Calu3 (cell line): Measurements from ENCODE around the gene LGR4. TPM values are rescaled to one million over a fixed set of nuclear protein-coding genes. Genes with fewer than 3 reads are reported as not detected.

Experiments
- BruUV-seq: library from RNA; stranded (reverse); fragments of 400-500 nt; replicated peaks from 2 replicates; lab custom pipeline; 2021; lab: Mats Ljungman, UMichigan
- CTCF ChIA-PET: fragments of 300-600 bp; sonication (Branson Sonifier 250); formaldehyde crosslinking; loops from one replicate; lab custom pipeline; 2022; ENCODE audit warnings: antibody characterized with exemption; lab: Charles Lee
- DNase-seq: peaks from one replicate; pipeline ENCODE4 v3.0.0; 2022
- H3K27ac Mint-ChIP-seq: one replicate; pipeline ENCODE4 v1.8.0; 2022; ENCODE audit warnings: mixed read lengths; ENCODE audit not compliant: unreplicated experiment
- H3K27me3 Mint-ChIP-seq: one replicate; pipeline ENCODE4 v1.8.0; 2022; ENCODE audit warnings: mixed read lengths; ENCODE audit not compliant: unreplicated experiment
- H3K36me3 Mint-ChIP-seq: one replicate; pipeline ENCODE4 v1.8.0; 2022; ENCODE audit warnings: mild to moderate bottlenecking, moderate library complexity, mixed read lengths; ENCODE audit not compliant: insufficient read depth, unreplicated experiment
- H3K4me1 Mint-ChIP-seq: one replicate; pipeline ENCODE4 v1.8.0; 2022; ENCODE audit warnings: mild to moderate bottlenecking, low read depth, mixed read lengths; ENCODE audit not compliant: unreplicated experiment
- H3K4me3 Mint-ChIP-seq: one replicate; pipeline ENCODE4 v1.8.0; 2022; ENCODE audit warnings: mild to moderate bottlenecking, low read depth, moderate library complexity, mixed read lengths; ENCODE audit not compliant: unreplicated experiment
- H3K9me3 Mint-ChIP-seq: one replicate; pipeline ENCODE4 v1.8.0; 2022; ENCODE audit warnings: low read depth, mixed read lengths; ENCODE audit not compliant: unreplicated experiment
- CTCF ChIP-seq: fragments of 200-600 bp; IDR thresholded peaks from one replicate; pipeline ENCODE4 v1.8.0; 2022; ENCODE audit warnings: antibody characterized with exemption; ENCODE audit not compliant: unreplicated experiment
- intact Hi-C: fragments of 100-400 bp; cut with micrococcal nuclease; formaldehyde crosslinking; loops from one replicate; pipeline ENCODE4 v1.10.0; 2022; ENCODE audit not compliant: unreplicated experiment
- total RNA-seq: library from RNA; stranded (reverse); gene quantifications from 2 replicates; pipeline ENCODE4 v1.2.3, GENCODE V29; 2022

The LGR4 gene
- total RNA-seq, 1 experiment from 2014 or later, result 50.0 TPM

- Mint-ChIP-seq H3K4me3 (no peak overlapping the region), H3K4me1 (peaks cover 25% of the 10 kb centered on the region), H3K27me3 (no peaks in the 10 kb centered on the region), H3K9me3 (no peaks in the 10 kb centered on the region), H3K27ac (no peak overlapping the region), H3K36me3 (peaks cover 30% of the 10 kb centered on the region)
- no peak for TF ChIP-seq CTCF
- intact Hi-C loops, result no loop called here
- CTCF ChIA-PET, result no interaction called here
- no peak for DNase-seq
- no TSS peak for BruUV-seq
These were observed 31.6 kb upstream of the LGR4 start for GRCh38 chr11:27504205-27504604.

- H3K27me3 Mint-ChIP-seq, result no peaks in the 10 kb centered on the region
- intact Hi-C loops, result no loop called here
- no peak overlapping the region for H3K27ac Mint-ChIP-seq
- CTCF ChIA-PET, result no interaction called here
- no peak for TF ChIP-seq CTCF
- H3K4me1 Mint-ChIP-seq, result peaks cover 8% of the 10 kb centered on the region
- no peaks in the 10 kb centered on the region for H3K9me3 Mint-ChIP-seq
- H3K4me3 Mint-ChIP-seq, result no peak overlapping the region
- DNase-seq, result no peak
- H3K36me3 Mint-ChIP-seq, result peaks cover 17% of the 10 kb centered on the region
- BruUV-seq, result no TSS peak
These were observed 28.5 kb upstream of the LGR4 start for GRCh38 chr11:27501100-27501499.

DNA sequence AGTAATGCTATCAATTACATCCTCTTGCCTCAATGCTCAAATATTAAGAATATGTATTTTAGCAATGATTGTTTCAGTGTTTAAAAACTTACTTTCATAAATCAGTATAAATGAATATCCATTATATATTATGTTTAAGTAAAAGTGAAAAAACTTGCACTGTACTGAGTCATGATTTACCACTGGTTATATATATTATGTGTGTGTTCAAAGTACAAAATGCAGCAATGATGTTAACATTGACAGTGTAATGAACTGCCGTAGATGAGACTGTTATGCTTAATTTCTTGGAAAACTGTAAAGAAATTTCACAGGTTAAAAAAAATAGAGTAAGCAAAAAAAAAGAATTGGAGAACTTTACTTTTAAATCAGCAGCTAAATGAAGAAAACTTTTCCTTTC, 25.3 kb upstream of the LGR4 start:
- BruUV-seq, result no TSS peak
- H3K4me3 Mint-ChIP-seq, result no peak overlapping the region
- intact Hi-C loops, result loop anchor here (5.0 kb wide), 1 partner anchor 1834 kb away; no protein-coding TSS in a partner anchor
- H3K27me3 Mint-ChIP-seq, result no peaks in the 10 kb centered on the region
- peaks cover 8% of the 10 kb centered on the region for H3K4me1 Mint-ChIP-seq
- TF ChIP-seq CTCF, result no peak
- CTCF ChIA-PET, result interaction anchor here (1.0 to 1.9 kb wide), 3 partner anchors 12 to 33 kb away, joined by 3 to 6 read pairs (median 6); partner anchors contain the start of gene LGR4
- no peak for DNase-seq
- no peak overlapping the region for H3K27ac Mint-ChIP-seq
- no peaks in the 10 kb centered on the region for H3K9me3 Mint-ChIP-seq
- peaks cover 16% of the 10 kb centered on the region for H3K36me3 Mint-ChIP-seq

GRCh38 chr11:27497284-27497866, 24.8 kb upstream of the LGR4 start:
- H3K4me3 Mint-ChIP-seq, result no peak overlapping the region
- DNase-seq, result no peak
- BruUV-seq, result no TSS peak

More at GRCh38 chr11:27497284-27497866, 24.8 kb upstream of the LGR4 start:
- H3K27me3 Mint-ChIP-seq, result no peaks in the 10 kb centered on the region
- peaks cover 8% of the 10 kb centered on the region for H3K4me1 Mint-ChIP-seq
- TF ChIP-seq CTCF, result peak; percentile 25
- intact Hi-C loops, result loop anchor here (5.0 kb wide), 1 partner anchor 1835 kb away; no protein-coding TSS in a partner anchor
- no peak overlapping the region for H3K27ac Mint-ChIP-seq
- CTCF ChIA-PET, result interaction anchor here (1.0 to 1.9 kb wide), 4 partner anchors 12 to 313 kb away, joined by 3 to 6 read pairs (median 4); partner anchors contain the start of gene LGR4
- H3K36me3 Mint-ChIP-seq, result peaks cover 18% of the 10 kb centered on the region
- H3K9me3 Mint-ChIP-seq, result no peaks in the 10 kb centered on the region
